IMR-90 (cell line): ENCODE measurements around the gene NDUFB7. TPM values are rescaled to one million over a fixed set of nuclear protein-coding genes. Genes with fewer than 3 reads are reported as not detected.
A peak's percentile ranks its signal among the peaks of the same experiment; 100 is the strongest.

Experiments
- ATAC-seq: fragments of 200-7000 bp; cut with Tn5 transposase; 2 replicates; pipeline ENCODE4 v1.9.1; 2020; ENCODE audit warnings: low read depth, mild to moderate bottlenecking, moderate library complexity
- BruUV-seq: library from RNA; stranded (reverse); fragments of 400-500 nt; replicated peaks from 2 replicates; lab custom pipeline; 2021; lab: Mats Ljungman, UMichigan
- CTCF ChIA-PET: fragments of 300-600 bp; formaldehyde crosslinking; extraction: SDS; loops from one replicate; lab custom pipeline; 2021; ENCODE audit warnings: antibody characterized with exemption; lab: Yijun Ruan, JAX
- POLR2A ChIA-PET: fragments of 300-600 bp; sonication (Branson Sonifier 250); formaldehyde crosslinking; loops from one replicate; lab custom pipeline; 2022; ENCODE audit warnings: antibody characterized with exemption; ENCODE audit not compliant: unreplicated experiment; lab: Charles Lee
- DNase-seq: peaks from one replicate; pipeline ENCODE4 v3.0.0; 2013
- H2AFZ ChIP-seq: replicated peaks from 2 replicates; pipeline ENCODE3; 2013; ENCODE audit warnings: low read length, mild to moderate bottlenecking; ENCODE audit not compliant: poor library complexity
- H2AK5ac ChIP-seq: 2 replicates; pipeline ENCODE4 v1.6.1; 2013; ENCODE audit warnings: low read depth, low read length, inconsistent platforms
- H2AK9ac ChIP-seq: replicated peaks from 2 replicates; pipeline ENCODE3; 2013; ENCODE audit warnings: mild to moderate bottlenecking, low read depth, low read length, moderate library complexity; ENCODE audit not compliant: poor library complexity
- H2BK120ac ChIP-seq: 2 replicates; pipeline ENCODE4 v1.6.1; 2013; ENCODE audit warnings: low read depth, low read length, inconsistent platforms
- H2BK15ac ChIP-seq: 3 replicates; pipeline ENCODE4 v1.6.1; 2013; ENCODE audit warnings: low read depth, low read length, inconsistent platforms
- H2BK20ac ChIP-seq: 2 replicates; pipeline ENCODE4 v1.6.1; 2013; ENCODE audit warnings: low read depth, mild to moderate bottlenecking, inconsistent platforms, low read length, moderate library complexity
- H2BK5ac ChIP-seq: 2 replicates; pipeline ENCODE4 v1.6.1; 2013; ENCODE audit warnings: mild to moderate bottlenecking, low read depth, low read length, inconsistent platforms; ENCODE audit not compliant: poor library complexity, severe bottlenecking
- H3K14ac ChIP-seq: replicated peaks from 2 replicates; pipeline ENCODE4 v1.6.1; 2013; ENCODE audit warnings: low read depth, low read length, inconsistent platforms
- H3K18ac ChIP-seq: 2 replicates; pipeline ENCODE4 v1.6.1; 2013; ENCODE audit warnings: low read depth, low read length, control low read depth
- H3K23ac ChIP-seq: 2 replicates; pipeline ENCODE4 v1.6.1; 2013; ENCODE audit warnings: low read depth, low read length, inconsistent platforms
- H3K27ac ChIP-seq: 2 replicates; pipeline ENCODE4 v1.5.1; 2013; ENCODE audit warnings: mild to moderate bottlenecking, control low read depth, low read length; ENCODE audit not compliant: insufficient read depth
- H3K27me3 ChIP-seq: 2 replicates; pipeline ENCODE4 v1.6.1; 2013; ENCODE audit warnings: low read length; ENCODE audit not compliant: control insufficient read depth, insufficient read depth
- H3K36me3 ChIP-seq: 2 replicates; pipeline ENCODE4 v1.6.1; 2013; ENCODE audit warnings: low read length, mixed read lengths; ENCODE audit not compliant: control insufficient read depth, insufficient read depth
- H3K4ac ChIP-seq: 2 replicates; pipeline ENCODE4 v1.6.1; 2013; ENCODE audit warnings: low read depth, low read length, inconsistent platforms
- H3K4me1 ChIP-seq: 2 replicates; pipeline ENCODE4 v1.6.1; 2013; ENCODE audit warnings: low read length, mixed read lengths; ENCODE audit not compliant: control insufficient read depth, insufficient read depth
- H3K4me2 ChIP-seq: 2 replicates; pipeline ENCODE4 v1.6.1; 2013; ENCODE audit warnings: low read depth, mild to moderate bottlenecking, control low read depth, low read length, moderate library complexity
- H3K4me3 ChIP-seq: 2 replicates; pipeline ENCODE4 v1.5.1; 2013; ENCODE audit warnings: low read depth, mild to moderate bottlenecking, control low read depth, low read length, moderate library complexity; ENCODE audit not compliant: insufficient read depth
- H3K56ac ChIP-seq: 2 replicates; pipeline ENCODE4 v1.6.1; 2013; ENCODE audit warnings: low read length, inconsistent platforms; ENCODE audit not compliant: insufficient read depth; ENCODE audit errors: extremely low read depth
- H3K79me1 ChIP-seq, 2 experiments: 2 replicates each; pipeline ENCODE4 v1.6.1; 2013; ENCODE audit warnings: low read length in 2 of 2, inconsistent platforms in 1 of 2, low read depth in 1 of 2
- H3K9ac ChIP-seq: 2 replicates; pipeline ENCODE4 v1.6.1; 2013; ENCODE audit warnings: low read depth, low read length, control low read depth
- H3K9me1 ChIP-seq: 2 replicates; pipeline ENCODE4 v1.6.1; 2013; ENCODE audit warnings: low read length, inconsistent platforms; ENCODE audit not compliant: insufficient read depth
- H3K9me3 ChIP-seq: 2 replicates; pipeline ENCODE4 v1.6.1; 2013; ENCODE audit warnings: low read length; ENCODE audit not compliant: control insufficient read depth, insufficient read depth
- H4K20me1 ChIP-seq: 2 replicates; pipeline ENCODE4 v1.6.1; 2013; ENCODE audit warnings: low read length, inconsistent platforms; ENCODE audit not compliant: insufficient read depth
- H4K5ac ChIP-seq: 2 replicates; pipeline ENCODE4 v1.6.1; 2013; ENCODE audit warnings: mild to moderate bottlenecking, low read depth, low read length, control low read depth
- H4K8ac ChIP-seq, 2 experiments: 2 replicates each; pipeline ENCODE4 v1.6.1; 2013; ENCODE audit warnings: low read depth in 2 of 2, low read length in 2 of 2, control low read depth in 1 of 2, inconsistent platforms in 1 of 2
- H4K91ac ChIP-seq: 2 replicates; pipeline ENCODE4 v1.6.1; 2013; ENCODE audit warnings: low read depth, low read length, inconsistent platforms; ENCODE audit not compliant: insufficient read depth
- WGBS, 2 experiments: methylation state at CpG; one replicate each; pipeline versions ENCODE4 v1.1.5 to v1.1.7; 2013; ENCODE audit warnings: missing lambda C conversion rate in 2 of 2; ENCODE audit not compliant: insufficient read length in 1 of 2; ENCODE audit errors: extremely low coverage in 2 of 2; 5-methylcytosine and 5-hydroxymethylcytosine counted together
- dilution Hi-C: fragments of 300-500 bp; cut with HindIII; formaldehyde crosslinking; loops from one replicate; pipeline ENCODE4 v1.14.3; 2018; ENCODE audit warnings: low sequenced_read_pairs; ENCODE audit not compliant: unreplicated experiment
- in situ Hi-C: fragments of 300-500 bp; cut with MboI; formaldehyde crosslinking; loops from 3 replicates; pipeline ENCODE4 v1.14.3; 2019; ENCODE audit warnings: low sequenced_read_pairs, inconsistent platforms, mixed read lengths
- intact Hi-C: fragments of 100-400 bp; cut with micrococcal nuclease; formaldehyde crosslinking; loops from 2 replicates; pipeline ENCODE4 v1.10.0; 2022
- polyA plus RNA-seq, 3 experiments: library from polyadenylated mRNA; depleted of rRNA; stranded (reverse); fragments of >200 nt; gene quantifications; 2 replicates each; pipeline ENCODE4 v1.2.3, GENCODE V29; 2012; ENCODE audit warnings: low replicate concordance in 1 of 3
- total RNA-seq: library from RNA; depleted of rRNA; stranded (reverse); fragments of >200 nt; gene quantifications from 2 replicates; pipeline ENCODE4 v1.2.3, GENCODE V29; 2012
- TF ChIP-seq, protein P1 (sequence below): fragments of 150-350 bp; IDR thresholded peaks from 2 replicates; pipeline ENCODE4 v1.6.1; 2017; ENCODE audit warnings: mild to moderate bottlenecking, antibody characterized with exemption, low read length, low read depth

The NDUFB7 gene
- total and polyA plus RNA-seq, 2 of the 4 experiments (the other 2 are of a cell fraction): 436 to 523 TPM

DNA sequence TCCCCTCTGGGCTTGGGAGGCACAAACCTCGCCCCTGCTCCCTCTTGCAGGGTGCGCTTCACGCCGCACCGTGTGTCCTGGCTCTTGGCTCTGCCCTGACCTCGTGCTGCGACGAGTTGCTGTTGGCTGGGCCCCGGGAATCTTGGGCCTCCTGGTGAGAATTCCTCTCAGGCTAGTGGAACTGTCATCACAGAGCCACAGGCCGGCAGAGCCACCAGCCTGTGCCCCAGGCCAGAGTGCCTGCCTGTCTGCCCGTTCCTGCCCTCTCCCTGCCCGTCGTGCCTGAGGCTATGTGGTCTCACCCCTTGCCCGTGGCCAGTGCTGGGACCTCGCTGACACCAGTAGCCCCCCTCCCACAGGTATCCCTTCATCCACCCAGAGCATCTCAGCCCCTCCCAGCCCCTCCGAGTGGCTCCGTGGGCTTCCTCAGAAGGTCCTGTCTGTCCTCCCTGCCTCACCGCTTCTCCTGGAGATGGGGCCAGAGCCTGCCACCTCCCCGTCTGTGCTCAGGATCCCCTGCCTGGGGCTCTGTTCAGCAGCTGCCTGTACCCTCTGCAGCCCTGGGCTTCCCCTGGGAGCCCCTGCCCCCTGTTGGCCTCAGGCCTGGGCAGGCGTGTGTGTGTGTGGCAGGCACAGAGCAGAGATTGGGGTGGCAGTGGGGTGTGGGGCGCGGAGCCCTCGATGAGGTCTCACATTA, 13.3 kb downstream of the NDUFB7 start:
- H3K56ac ChIP-seq: no peak overlapping the region
- no peak overlapping the region for H3K9ac ChIP-seq
- in situ Hi-C loops: loop anchor here (25.0 kb wide), 1 partner anchor 879 kb away; the partner anchor contains the start of gene WIZ

More for the DNA sequence above, 13.3 kb downstream of the NDUFB7 start:
- CTCF ChIA-PET: no interaction called here
- intact Hi-C loops: no loop called here
- POLR2A ChIA-PET: no interaction called here
- no peak overlapping the region for H3K4ac ChIP-seq
- peaks cover 7% of the 10 kb centered on the region for H3K9me1 ChIP-seq
- H3K36me3 ChIP-seq: no peaks in the 10 kb centered on the region
- no peak overlapping the region for H4K8ac ChIP-seq
- no peak overlapping the region for H2BK20ac ChIP-seq
- H2AK5ac ChIP-seq: no peak overlapping the region; the same call in 1 of the 2 replicates
- H3K18ac ChIP-seq: no peak overlapping the region
- H2BK120ac ChIP-seq: no peak overlapping the region
- no peaks in the 10 kb centered on the region for H3K27me3 ChIP-seq
- H2AFZ ChIP-seq: peak overlapping the region; percentile 58
- WGBS, 2 experiments: 76% methylated on average over 13 of the region's 23 CpGs; no CpG with 5 or more reads in 1 of the 2 experiments
- no peak overlapping the region for H2BK5ac ChIP-seq
- H3K4me2 ChIP-seq: no peak overlapping the region
- peaks cover 10 to 48% of the 10 kb centered on the region in 2 experiments for H3K79me1 ChIP-seq
- H2AK9ac ChIP-seq: no peak overlapping the region
- peaks cover 8% of the 10 kb centered on the region; the same call in 1 of the 2 replicates for H3K4me1 ChIP-seq
- DNase-seq (no peak), ATAC-seq (no peak)
- H3K14ac ChIP-seq: no peak overlapping the region
- peaks cover 10% of the 10 kb centered on the region for H4K20me1 ChIP-seq
- TF ChIP-seq, protein P1, sequence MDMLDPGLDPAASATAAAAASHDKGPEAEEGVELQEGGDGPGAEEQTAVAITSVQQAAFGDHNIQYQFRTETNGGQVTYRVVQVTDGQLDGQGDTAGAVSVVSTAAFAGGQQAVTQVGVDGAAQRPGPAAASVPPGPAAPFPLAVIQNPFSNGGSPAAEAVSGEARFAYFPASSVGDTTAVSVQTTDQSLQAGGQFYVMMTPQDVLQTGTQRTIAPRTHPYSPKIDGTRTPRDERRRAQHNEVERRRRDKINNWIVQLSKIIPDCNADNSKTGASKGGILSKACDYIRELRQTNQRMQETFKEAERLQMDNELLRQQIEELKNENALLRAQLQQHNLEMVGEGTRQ: no peak
- H4K91ac ChIP-seq: no peak overlapping the region
- dilution Hi-C loops: no loop called here
- H3K9me3 ChIP-seq: no peaks in the 10 kb centered on the region
- no peak overlapping the region for H3K23ac ChIP-seq
- no peak overlapping the region for H2BK15ac ChIP-seq
- BruUV-seq: no TSS peak
- no peak overlapping the region for H4K5ac ChIP-seq
- no peak overlapping the region for H3K4me3 ChIP-seq
- no peak overlapping the region for H3K27ac ChIP-seq
